HEK293 (cell line): ENCODE measurements around the gene TMEM39B.

Experiments used
- KLF1 ChIP-seq: fragments of 450-650 bp; formaldehyde crosslinking; IDR thresholded peaks from 2 replicates; pipeline ENCODE4 v1.5.1; 2016; ENCODE audit warnings: missing biosample characterization, missing genetic modification characterization
- KLF17 ChIP-seq: fragments of 450-650 bp; formaldehyde crosslinking; IDR thresholded peaks from 2 replicates; pipeline ENCODE4 v1.5.1; 2016; ENCODE audit warnings: missing biosample characterization, missing genetic modification characterization
- MZF1 ChIP-seq: fragments of 450-650 bp; formaldehyde crosslinking; IDR thresholded peaks from 2 replicates; pipeline ENCODE4 v1.5.1; 2017; ENCODE audit warnings: missing biosample characterization, missing genetic modification characterization, borderline replicate concordance
- OVOL3 ChIP-seq: fragments of 450-650 bp; formaldehyde crosslinking; IDR thresholded peaks from 2 replicates; pipeline ENCODE4 v1.5.1; 2016; ENCODE audit warnings: missing biosample characterization, missing genetic modification characterization
- SCRT1 ChIP-seq: fragments of 450-650 bp; formaldehyde crosslinking; IDR thresholded peaks from 2 replicates; pipeline ENCODE4 v1.5.1; 2016; ENCODE audit warnings: missing biosample characterization, missing genetic modification characterization, borderline replicate concordance
- ZBTB11 ChIP-seq: fragments of 450-650 bp; formaldehyde crosslinking; conservative IDR thresholded peaks from 2 replicates; pipeline ENCODE4 v1.5.1; 2016; ENCODE audit warnings: low read depth, missing biosample characterization, missing genetic modification characterization
- ZBTB20 ChIP-seq: fragments of 450-650 bp; formaldehyde crosslinking; IDR thresholded peaks from 2 replicates; pipeline ENCODE4 v1.5.1; 2016; ENCODE audit warnings: missing biosample characterization, missing genetic modification characterization
- ZEB2 ChIP-seq: fragments of 450-650 bp; formaldehyde crosslinking; IDR thresholded peaks from 2 replicates; pipeline ENCODE4 v1.5.1; 2016; ENCODE audit warnings: missing biosample characterization, missing genetic modification characterization
- ZNF10 ChIP-seq: fragments of 450-650 bp; formaldehyde crosslinking; IDR thresholded peaks from 2 replicates; pipeline ENCODE4 v1.5.1; 2017; ENCODE audit warnings: missing biosample characterization, missing genetic modification characterization
- ZNF112 ChIP-seq: fragments of 450-650 bp; formaldehyde crosslinking; IDR thresholded peaks from 2 replicates; pipeline ENCODE4 v1.5.0; 2017; ENCODE audit warnings: missing biosample characterization, missing genetic modification characterization
- ZNF155 ChIP-seq: fragments of 450-650 bp; formaldehyde crosslinking; IDR thresholded peaks from 2 replicates; pipeline ENCODE4 v1.5.1; 2016; ENCODE audit warnings: missing biosample characterization, missing genetic modification characterization
- ZNF223 ChIP-seq: fragments of 450-650 bp; formaldehyde crosslinking; IDR thresholded peaks from 2 replicates; pipeline ENCODE4 v1.5.1; 2016; ENCODE audit warnings: missing biosample characterization, missing genetic modification characterization
- ZNF324 ChIP-seq: fragments of 450-650 bp; formaldehyde crosslinking; IDR thresholded peaks from 2 replicates; pipeline ENCODE4 v1.5.1; 2016; ENCODE audit warnings: missing biosample characterization, missing genetic modification characterization
- ZNF394 ChIP-seq: fragments of 450-650 bp; formaldehyde crosslinking; IDR thresholded peaks from 2 replicates; pipeline ENCODE4 v1.5.1; 2016; ENCODE audit warnings: missing biosample characterization, missing genetic modification characterization, mild to moderate bottlenecking, moderate library complexity, borderline replicate concordance
- ZNF398 ChIP-seq: fragments of 450-650 bp; formaldehyde crosslinking; IDR thresholded peaks from 2 replicates; pipeline ENCODE4 v1.5.1; 2017; ENCODE audit warnings: missing biosample characterization, missing genetic modification characterization
- ZNF416 ChIP-seq: fragments of 450-650 bp; formaldehyde crosslinking; IDR thresholded peaks from 2 replicates; pipeline ENCODE4 v1.5.1; 2016; ENCODE audit warnings: missing biosample characterization, missing genetic modification characterization
- ZNF580 ChIP-seq: fragments of 450-650 bp; formaldehyde crosslinking; IDR thresholded peaks from 2 replicates; pipeline ENCODE4 v1.5.1; 2016; ENCODE audit warnings: missing biosample characterization, missing genetic modification characterization
- ZNF629 ChIP-seq: fragments of 450-650 bp; formaldehyde crosslinking; IDR thresholded peaks from 2 replicates; pipeline ENCODE4 v1.5.1; 2017; ENCODE audit warnings: missing biosample characterization, missing genetic modification characterization
- ZNF654 ChIP-seq: fragments of 450-650 bp; formaldehyde crosslinking; IDR thresholded peaks from 2 replicates; pipeline ENCODE4 v1.5.1; 2016; ENCODE audit warnings: low read depth, missing biosample characterization, missing genetic modification characterization
- ZNF776 ChIP-seq: fragments of 450-650 bp; formaldehyde crosslinking; IDR thresholded peaks from 2 replicates; pipeline ENCODE4 v1.5.0; 2017; ENCODE audit warnings: missing biosample characterization, missing genetic modification characterization, borderline replicate concordance
- ZSCAN30 ChIP-seq: fragments of 450-650 bp; IDR thresholded peaks from 2 replicates; pipeline ENCODE4 v1.5.1; 2018; ENCODE audit warnings: missing biosample characterization, mild to moderate bottlenecking, missing genetic modification characterization, moderate library complexity
- TF ChIP-seq, protein P1 (sequence below): fragments of 450-650 bp; formaldehyde crosslinking; IDR thresholded peaks from 2 replicates; pipeline ENCODE4 v1.5.1; 2017; ENCODE audit warnings: missing biosample characterization, missing genetic modification characterization
- TF ChIP-seq, protein P2 (sequence below): fragments of 450-650 bp; formaldehyde crosslinking; IDR thresholded peaks from 2 replicates; pipeline ENCODE4 v1.5.1; 2016; ENCODE audit warnings: missing biosample characterization, missing genetic modification characterization
- TF ChIP-seq, protein P3 (sequence below): fragments of 450-650 bp; formaldehyde crosslinking; IDR thresholded peaks from 2 replicates; pipeline ENCODE4 v1.5.1; 2017; ENCODE audit warnings: missing biosample characterization, missing genetic modification characterization
- TF ChIP-seq, protein P4 (sequence below): fragments of 450-650 bp; formaldehyde crosslinking; IDR thresholded peaks from 2 replicates; pipeline ENCODE4 v1.5.0; 2017; ENCODE audit warnings: missing biosample characterization, missing genetic modification characterization, borderline replicate concordance

The TMEM39B gene

DNA sequence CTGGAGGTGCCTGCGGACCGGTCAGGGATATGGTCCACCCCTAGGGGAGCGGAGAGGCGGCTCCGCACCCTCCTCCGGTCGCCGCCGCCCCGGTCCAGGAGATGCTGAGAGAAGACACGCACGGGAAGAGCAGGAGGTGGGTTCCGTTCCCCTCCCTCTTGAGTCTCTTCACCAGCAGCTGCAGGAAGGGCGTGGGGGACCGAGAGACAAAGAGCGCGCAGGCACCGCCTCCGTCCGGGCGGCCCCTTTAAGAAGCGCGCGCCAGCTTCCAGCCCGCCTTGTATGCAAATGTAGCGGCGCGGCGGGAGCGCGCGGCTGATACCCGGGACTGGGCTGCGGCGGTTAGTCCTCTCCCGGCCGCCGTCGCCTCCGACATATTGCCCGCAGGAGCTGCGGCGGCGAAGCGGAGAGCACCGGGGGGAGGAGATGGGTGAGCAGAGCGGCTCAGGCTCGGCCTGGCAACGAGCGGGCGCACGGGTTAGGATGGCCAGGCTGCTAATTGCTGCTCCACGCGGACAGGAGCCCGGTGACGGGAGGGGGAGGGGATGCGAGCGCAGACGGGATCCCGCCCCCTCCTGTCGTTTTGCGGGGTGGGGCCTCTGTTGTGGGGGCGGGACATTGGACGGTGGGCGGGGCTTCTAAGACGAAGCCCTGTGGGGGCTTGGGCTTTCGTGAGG is at the start of gene TMEM39B (continued):
- TF ChIP-seq MZF1: 0 out of 2 replicates have a peak, but pooled peaks have one; percentile 11
- TF ChIP-seq ZNF223 (tag by site-specific recombination): no peak
- TF ChIP-seq, protein P1, sequence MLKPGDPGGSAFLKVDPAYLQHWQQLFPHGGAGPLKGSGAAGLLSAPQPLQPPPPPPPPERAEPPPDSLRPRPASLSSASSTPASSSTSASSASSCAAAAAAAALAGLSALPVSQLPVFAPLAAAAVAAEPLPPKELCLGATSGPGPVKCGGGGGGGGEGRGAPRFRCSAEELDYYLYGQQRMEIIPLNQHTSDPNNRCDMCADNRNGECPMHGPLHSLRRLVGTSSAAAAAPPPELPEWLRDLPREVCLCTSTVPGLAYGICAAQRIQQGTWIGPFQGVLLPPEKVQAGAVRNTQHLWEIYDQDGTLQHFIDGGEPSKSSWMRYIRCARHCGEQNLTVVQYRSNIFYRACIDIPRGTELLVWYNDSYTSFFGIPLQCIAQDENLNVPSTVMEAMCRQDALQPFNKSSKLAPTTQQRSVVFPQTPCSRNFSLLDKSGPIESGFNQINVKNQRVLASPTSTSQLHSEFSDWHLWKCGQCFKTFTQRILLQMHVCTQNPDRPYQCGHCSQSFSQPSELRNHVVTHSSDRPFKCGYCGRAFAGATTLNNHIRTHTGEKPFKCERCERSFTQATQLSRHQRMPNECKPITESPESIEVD (tag by site-specific recombination): no peak
- no peak for TF ChIP-seq ZNF580 (tag by site-specific recombination)
- TF ChIP-seq ZBTB11: peak; percentile 89
- TF ChIP-seq OVOL3: no peak
- TF ChIP-seq, protein P2, sequence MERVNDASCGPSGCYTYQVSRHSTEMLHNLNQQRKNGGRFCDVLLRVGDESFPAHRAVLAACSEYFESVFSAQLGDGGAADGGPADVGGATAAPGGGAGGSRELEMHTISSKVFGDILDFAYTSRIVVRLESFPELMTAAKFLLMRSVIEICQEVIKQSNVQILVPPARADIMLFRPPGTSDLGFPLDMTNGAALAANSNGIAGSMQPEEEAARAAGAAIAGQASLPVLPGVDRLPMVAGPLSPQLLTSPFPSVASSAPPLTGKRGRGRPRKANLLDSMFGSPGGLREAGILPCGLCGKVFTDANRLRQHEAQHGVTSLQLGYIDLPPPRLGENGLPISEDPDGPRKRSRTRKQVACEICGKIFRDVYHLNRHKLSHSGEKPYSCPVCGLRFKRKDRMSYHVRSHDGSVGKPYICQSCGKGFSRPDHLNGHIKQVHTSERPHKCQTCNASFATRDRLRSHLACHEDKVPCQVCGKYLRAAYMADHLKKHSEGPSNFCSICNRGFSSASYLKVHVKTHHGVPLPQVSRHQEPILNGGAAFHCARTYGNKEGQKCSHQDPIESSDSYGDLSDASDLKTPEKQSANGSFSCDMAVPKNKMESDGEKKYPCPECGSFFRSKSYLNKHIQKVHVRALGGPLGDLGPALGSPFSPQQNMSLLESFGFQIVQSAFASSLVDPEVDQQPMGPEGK: peak; percentile 98; the same call in 1 of the 2 replicates
- TF ChIP-seq ZNF629 (tag by site-specific recombination): peak; percentile 65; the same call in 1 of the 2 replicates
- peak; percentile 83 for TF ChIP-seq KLF1
- no peak for TF ChIP-seq SCRT1 (tag by site-specific recombination)
- TF ChIP-seq ZNF776 (tag by site-specific recombination): no peak
- TF ChIP-seq ZNF324: peak; percentile 88
- no peak for TF ChIP-seq ZNF112 (tag by site-specific recombination)
- TF ChIP-seq, protein P3, sequence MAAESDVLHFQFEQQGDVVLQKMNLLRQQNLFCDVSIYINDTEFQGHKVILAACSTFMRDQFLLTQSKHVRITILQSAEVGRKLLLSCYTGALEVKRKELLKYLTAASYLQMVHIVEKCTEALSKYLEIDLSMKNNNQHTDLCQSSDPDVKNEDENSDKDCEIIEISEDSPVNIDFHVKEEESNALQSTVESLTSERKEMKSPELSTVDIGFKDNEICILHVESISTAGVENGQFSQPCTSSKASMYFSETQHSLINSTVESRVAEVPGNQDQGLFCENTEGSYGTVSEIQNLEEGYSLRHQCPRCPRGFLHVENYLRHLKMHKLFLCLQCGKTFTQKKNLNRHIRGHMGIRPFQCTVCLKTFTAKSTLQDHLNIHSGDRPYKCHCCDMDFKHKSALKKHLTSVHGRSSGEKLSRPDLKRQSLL (tag by site-specific recombination): no peak
- peak; percentile 61 for TF ChIP-seq ZNF394 (tag by site-specific recombination)
- TF ChIP-seq ZNF10: peak; percentile 66; the same call in 1 of the 2 replicates
- TF ChIP-seq ZBTB20 (tag by site-specific recombination): peak; percentile 45; the same call in 1 of the 2 replicates
- no peak for TF ChIP-seq ZNF654 (tag by site-specific recombination)
- TF ChIP-seq KLF17 (tag by site-specific recombination): peak; percentile 95
- peak; percentile 98 for TF ChIP-seq ZEB2 (tag by site-specific recombination)
- TF ChIP-seq, protein P4, sequence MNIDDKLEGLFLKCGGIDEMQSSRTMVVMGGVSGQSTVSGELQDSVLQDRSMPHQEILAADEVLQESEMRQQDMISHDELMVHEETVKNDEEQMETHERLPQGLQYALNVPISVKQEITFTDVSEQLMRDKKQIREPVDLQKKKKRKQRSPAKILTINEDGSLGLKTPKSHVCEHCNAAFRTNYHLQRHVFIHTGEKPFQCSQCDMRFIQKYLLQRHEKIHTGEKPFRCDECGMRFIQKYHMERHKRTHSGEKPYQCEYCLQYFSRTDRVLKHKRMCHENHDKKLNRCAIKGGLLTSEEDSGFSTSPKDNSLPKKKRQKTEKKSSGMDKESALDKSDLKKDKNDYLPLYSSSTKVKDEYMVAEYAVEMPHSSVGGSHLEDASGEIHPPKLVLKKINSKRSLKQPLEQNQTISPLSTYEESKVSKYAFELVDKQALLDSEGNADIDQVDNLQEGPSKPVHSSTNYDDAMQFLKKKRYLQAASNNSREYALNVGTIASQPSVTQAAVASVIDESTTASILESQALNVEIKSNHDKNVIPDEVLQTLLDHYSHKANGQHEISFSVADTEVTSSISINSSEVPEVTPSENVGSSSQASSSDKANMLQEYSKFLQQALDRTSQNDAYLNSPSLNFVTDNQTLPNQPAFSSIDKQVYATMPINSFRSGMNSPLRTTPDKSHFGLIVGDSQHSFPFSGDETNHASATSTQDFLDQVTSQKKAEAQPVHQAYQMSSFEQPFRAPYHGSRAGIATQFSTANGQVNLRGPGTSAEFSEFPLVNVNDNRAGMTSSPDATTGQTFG (tag by site-specific recombination): no peak
- peak; percentile 85 for TF ChIP-seq ZSCAN30 (tag by site-specific recombination)
- peak; percentile 83 for TF ChIP-seq ZNF398 (tag by site-specific recombination)
- no peak for TF ChIP-seq ZNF155 (tag by site-specific recombination)
- no peak for TF ChIP-seq ZNF416 (tag by site-specific recombination)
